GM12892 (cell line): Measurements from ENCODE around the gene ATG2A.

Experiments used
- POLR2A ChIP-seq: IDR thresholded peaks from 2 replicates; pipeline ENCODE4 v1.6.1; 2011; ENCODE audit warnings: low read depth, low read length, control low read depth
- POLR2AphosphoS5 ChIP-seq: IDR thresholded peaks from 2 replicates; pipeline ENCODE4 v1.6.1; 2011; ENCODE audit warnings: low read depth, low read length, control low read depth
- TAF1 ChIP-seq: IDR thresholded peaks from 2 replicates; pipeline ENCODE4 v1.6.1; 2011; ENCODE audit warnings: low read depth, mild to moderate bottlenecking, control low read depth, low read length, borderline replicate concordance

GRCh38 chr11:64933935-64934681 lies 17.1 kb upstream of the ATG2A start:
- no peak for TF ChIP-seq POLR2A
- no peak for TF ChIP-seq TAF1
- no peak for TF ChIP-seq POLR2AphosphoS5
